CD14-positive monocyte (primary cell): ENCODE data around the gene STUM. TPM values are rescaled to one million over a fixed set of nuclear protein-coding genes. Genes with fewer than 3 reads are reported as not detected.

Experiments
- DNase-seq, 3 donors: peaks; one replicate each; pipeline ENCODE4 v3.0.0-alpha.2; 2011 to 2022
- H2AFZ ChIP-seq: 2 replicates; pipeline ENCODE4 v1.6.0; 2012; ENCODE audit warnings: mild to moderate bottlenecking, low read depth, low read length, inconsistent platforms; ENCODE audit not compliant: insufficient read depth, poor library complexity, severe bottlenecking
- H3K27ac ChIP-seq, 2 donors: 1 replicate in 1 of 2; 2 replicates in 1 of 2; pipeline ENCODE4 v1.5.1; 2012 to 2013; ENCODE audit warnings: low read length in 2 of 2, control low read depth in 1 of 2, inconsistent platforms in 1 of 2, low read depth in 1 of 2, mild to moderate bottlenecking in 1 of 2
- H3K27me3 ChIP-seq, 2 donors: one replicate each; pipeline versions ENCODE4 v1.6.0 to v1.6.1; 2011 to 2013; ENCODE audit warnings: low read length in 2 of 2; ENCODE audit not compliant: control insufficient read depth in 2 of 2, insufficient read depth in 2 of 2
- H3K36me3 ChIP-seq, 2 donors: replicated peaks in 1 of 2; 1 replicate in 1 of 2; 2 replicates in 1 of 2; pipeline versions ENCODE4 v1.5.1 to v1.6.1; 2012 to 2013; ENCODE audit warnings: low read length in 2 of 2, control low read depth in 1 of 2, inconsistent platforms in 1 of 2, mild to moderate bottlenecking in 1 of 2; ENCODE audit not compliant: insufficient read depth in 2 of 2, control insufficient read depth in 1 of 2
- H3K4me1 ChIP-seq, 2 donors: 1 replicate in 1 of 2; 2 replicates in 1 of 2; pipeline versions ENCODE4 v1.5.1 to v1.6.1; 2012 to 2013; ENCODE audit warnings: low read length in 2 of 2, control low read depth in 1 of 2, inconsistent platforms in 1 of 2, mild to moderate bottlenecking in 1 of 2, moderate library complexity in 1 of 2; ENCODE audit not compliant: insufficient read depth in 2 of 2, control insufficient read depth in 1 of 2
- H3K4me2 ChIP-seq: replicated peaks from 2 replicates; pipeline ENCODE3; 2012; ENCODE audit warnings: low read length, moderate library complexity, mild to moderate bottlenecking; ENCODE audit not compliant: poor library complexity, severe bottlenecking; ENCODE audit errors: extremely low read depth
- H3K4me3 ChIP-seq, 3 experiments: fragments of 200-600 bp in 1 of 3; sonication (generic) in 1 of 3; replicated peaks in 1 of 3; 1 replicate in 2 of 3; 2 replicates in 1 of 3; pipeline ENCODE4 v1.5.1; 2011 to 2013; ENCODE audit warnings: low read length in 3 of 3, mild to moderate bottlenecking in 3 of 3, control low read depth in 2 of 3, low read depth in 2 of 3, inconsistent platforms in 1 of 3, moderate library complexity in 1 of 3
- H3K79me2 ChIP-seq: 2 replicates; pipeline ENCODE4 v1.6.0; 2012; ENCODE audit warnings: mild to moderate bottlenecking, control low read depth, inconsistent platforms, low read length, moderate library complexity; ENCODE audit not compliant: insufficient read depth
- H3K9ac ChIP-seq: 2 replicates; pipeline ENCODE4 v1.6.0; 2017; ENCODE audit warnings: low read length, mild to moderate bottlenecking; ENCODE audit not compliant: insufficient read depth, poor library complexity, severe bottlenecking
- H3K9me3 ChIP-seq, 2 donors: replicated peaks in 1 of 2; 1 replicate in 1 of 2; 2 replicates in 1 of 2; pipeline versions ENCODE4 v1.5.1 to v1.6.1; 2012 to 2013; ENCODE audit warnings: low read length in 2 of 2, control low read depth in 1 of 2; ENCODE audit not compliant: control insufficient read depth in 1 of 2, insufficient read depth in 1 of 2
- H4K20me1 ChIP-seq: 2 replicates; pipeline ENCODE4 v1.6.0; 2012; ENCODE audit warnings: mild to moderate bottlenecking, low read length, control low read depth, moderate library complexity; ENCODE audit not compliant: insufficient read depth
- H3K27ac Mint-ChIP-seq, 7 donors: one replicate each; pipeline ENCODE4 v1.8.0; 2020; ENCODE audit warnings: mild to moderate bottlenecking in 7 of 7, mixed read lengths in 7 of 7, moderate library complexity in 6 of 7, inconsistent platforms in 2 of 7
- H3K27me3 Mint-ChIP-seq, 3 donors: one replicate each; pipeline ENCODE4 v1.8.0; 2021 to 2022; ENCODE audit warnings: low read depth in 3 of 3, mild to moderate bottlenecking in 3 of 3, mixed read lengths in 3 of 3, moderate library complexity in 3 of 3, inconsistent platforms in 1 of 3
- H3K36me3 Mint-ChIP-seq, 2 donors: one replicate each; pipeline ENCODE4 v1.8.0; 2020; ENCODE audit warnings: mixed read lengths in 2 of 2, inconsistent platforms in 1 of 2, mild to moderate bottlenecking in 1 of 2
- H3K4me1 Mint-ChIP-seq: one replicate; pipeline ENCODE4 v1.8.0; 2020; ENCODE audit warnings: mild to moderate bottlenecking, mixed read lengths
- H3K4me3 Mint-ChIP-seq, 2 donors: one replicate each; pipeline ENCODE4 v1.8.0; 2020; ENCODE audit warnings: mild to moderate bottlenecking in 2 of 2, mixed read lengths in 2 of 2, moderate library complexity in 1 of 2
- H3K9me3 Mint-ChIP-seq, 7 donors: one replicate each; pipeline ENCODE4 v1.8.0; 2020 to 2022; ENCODE audit warnings: mixed read lengths in 7 of 7, mild to moderate bottlenecking in 6 of 7, moderate library complexity in 6 of 7, inconsistent platforms in 2 of 7
- CTCF ChIP-seq: fragments of 200-600 bp; IDR thresholded peaks from one replicate; pipeline ENCODE4 v1.8.0; 2022; ENCODE audit warnings: antibody characterized with exemption, mild to moderate bottlenecking
- WGBS: methylation state at CpG from one replicate; pipeline ENCODE4 v1.1.5; 2013; ENCODE audit warnings: missing lambda C conversion rate; ENCODE audit not compliant: insufficient coverage; 5-methylcytosine and 5-hydroxymethylcytosine counted together
- intact Hi-C, 2 donors: fragments of 100-400 bp; cut with micrococcal nuclease; formaldehyde crosslinking; loops; one replicate each; pipeline versions ENCODE4 v1.15.0 to v1.15.1; 2023
- polyA plus RNA-seq, 3 donors: library from polyadenylated mRNA; depleted of rRNA in 1 of 3; unstranded in 2 of 3; stranded (reverse) in 1 of 3; fragments of 300-500 nt in 2 of 3; fragments of >200 nt in 1 of 3; fragmentation: Illumina TruSeq in 2 of 3; gene quantifications; 1 replicate in 2 of 3; 2 replicates in 1 of 3; pipeline ENCODE4 v1.2.3, GENCODE V29; 2012 to 2021

The STUM gene
- polyA plus RNA-seq, 3 donors = not detected

GRCh38 chr1:226603022-226603857, 54.7 kb downstream of the STUM start:
- Histone ChIP-seq H3K9me3 (no peaks in the 10 kb centered on the region), H3K36me3 (no peaks in the 10 kb centered on the region), H2AFZ (no peak overlapping the region), H3K4me1 (no peaks in the 10 kb centered on the region), H3K79me2 (no peaks in the 10 kb centered on the region), H3K27me3 (no peaks in the 10 kb centered on the region), H3K4me2 (no peak overlapping the region), H3K9ac (no peak overlapping the region), H4K20me1 (no peaks in the 10 kb centered on the region), H3K4me3 (no peak overlapping the region), H3K27ac (no peak overlapping the region)
- H3K9me3 Mint-ChIP-seq = peaks cover 0 to 1% (median 0%) of the 10 kb centered on the region in 7 donors
- 89% methylated on average over 4 of the region's 8 CpGs for WGBS
- H3K4me3 Mint-ChIP-seq = no peak overlapping the region
- no peak for TF ChIP-seq CTCF
- H3K27ac Mint-ChIP-seq = no peak overlapping the region
- intact Hi-C loops = no loop called here
- DNase-seq = no peak
- no peaks in the 10 kb centered on the region for H3K36me3 Mint-ChIP-seq
- peaks cover 3 to 7% (median 5%) of the 10 kb centered on the region in 3 donors for H3K27me3 Mint-ChIP-seq
- no peaks in the 10 kb centered on the region for H3K4me1 Mint-ChIP-seq

GRCh38 chr1:226603858-226604559, 55.4 kb downstream of the STUM start:
- no peaks in the 10 kb centered on the region for H3K36me3 Mint-ChIP-seq
- no peak overlapping the region for H3K27ac Mint-ChIP-seq
- no peak for TF ChIP-seq CTCF
- Histone ChIP-seq H4K20me1 (no peaks in the 10 kb centered on the region), H3K79me2 (no peaks in the 10 kb centered on the region), H3K9me3 (no peaks in the 10 kb centered on the region), H3K27ac (no peak overlapping the region), H2AFZ (no peak overlapping the region), H3K4me2 (no peak overlapping the region), H3K9ac (no peak overlapping the region), H3K4me1 (no peaks in the 10 kb centered on the region), H3K36me3 (no peaks in the 10 kb centered on the region), H3K4me3 (no peak overlapping the region), H3K27me3 (no peaks in the 10 kb centered on the region)
- intact Hi-C loops = no loop called here
- peaks cover 0 to 1% (median 0%) of the 10 kb centered on the region in 7 donors for H3K9me3 Mint-ChIP-seq
- H3K4me3 Mint-ChIP-seq = no peak overlapping the region
- WGBS = 94% methylated on average over 14 of the region's 19 CpGs
- no peaks in the 10 kb centered on the region for H3K4me1 Mint-ChIP-seq
- peaks cover 3 to 7% (median 4%) of the 10 kb centered on the region in 3 donors for H3K27me3 Mint-ChIP-seq
- no peak for DNase-seq
